CD8-positive, alpha-beta memory T cell (primary cell): ENCODE results near the gene ACOT7. TPM values are rescaled to one million over a fixed set of nuclear protein-coding genes. Genes with fewer than 3 reads are reported as not detected.
A peak's percentile ranks its signal among the peaks of the same experiment; 100 is the strongest.
"Not testable (repeated sequence)": the region's sequence is repeated elsewhere in the genome, so short reads cannot be mapped to it uniquely, and the experiment has no call there.

Experiments
- CTCF ChIA-PET: fragments of 350-600 bp; sonication (Branson Sonifier 250); formaldehyde crosslinking; loops from one replicate; lab custom pipeline; 2021; ENCODE audit warnings: antibody characterized with exemption; lab: Charles Lee
- POLR2A ChIA-PET: fragments of 350-600 bp; sonication (Branson Sonifier 250); formaldehyde crosslinking; loops from one replicate; lab custom pipeline; 2021; ENCODE audit warnings: antibody characterized with exemption; lab: Charles Lee
- DNase-seq, 5 donors: peaks; one replicate each; pipeline versions ENCODE4 v3.0.0 to v3.0.0-alpha.2; 2020 to 2022; ENCODE audit warnings: mixed read lengths in 1 of 5
- H3K27ac ChIP-seq: one replicate; pipeline ENCODE4 v1.7.0; 2013; ENCODE audit warnings: low read depth, mild to moderate bottlenecking, low read length, moderate library complexity
- H3K27me3 ChIP-seq: 2 replicates; pipeline ENCODE4 v1.7.0; 2013; ENCODE audit warnings: low read length, mild to moderate bottlenecking; ENCODE audit not compliant: insufficient read depth, poor library complexity, severe bottlenecking
- H3K36me3 ChIP-seq: 2 replicates; pipeline ENCODE4 v1.7.0; 2013; ENCODE audit warnings: mild to moderate bottlenecking, low read length, moderate library complexity; ENCODE audit not compliant: insufficient read depth
- H3K4me1 ChIP-seq: 2 replicates; pipeline ENCODE4 v1.7.0; 2013; ENCODE audit warnings: mild to moderate bottlenecking, low read length, moderate library complexity; ENCODE audit not compliant: insufficient read depth
- H3K4me3 ChIP-seq: 2 replicates; pipeline ENCODE4 v1.7.0; 2013; ENCODE audit warnings: mild to moderate bottlenecking, low read length
- H3K9me3 ChIP-seq: 2 replicates; pipeline ENCODE4 v1.7.0; 2013; ENCODE audit warnings: mild to moderate bottlenecking, low read length
- H3K27ac Mint-ChIP-seq, 8 donors: one replicate each; pipeline ENCODE4 v1.8.0; 2020 to 2021; ENCODE audit warnings: mixed read lengths in 8 of 8, mild to moderate bottlenecking in 6 of 8, inconsistent platforms in 3 of 8, moderate library complexity in 3 of 8
- H3K27me3 Mint-ChIP-seq, 2 donors: one replicate each; pipeline ENCODE4 v1.8.0; 2020 to 2021; ENCODE audit warnings: mixed read lengths in 2 of 2, mild to moderate bottlenecking in 1 of 2, moderate library complexity in 1 of 2
- H3K36me3 Mint-ChIP-seq, 3 donors: one replicate each; pipeline ENCODE4 v1.8.0; 2020 to 2021; ENCODE audit warnings: mixed read lengths in 3 of 3, inconsistent platforms in 1 of 3, mild to moderate bottlenecking in 1 of 3
- H3K4me1 Mint-ChIP-seq, 3 donors: one replicate each; pipeline ENCODE4 v1.8.0; 2020 to 2021; ENCODE audit warnings: mixed read lengths in 3 of 3, inconsistent platforms in 1 of 3, mild to moderate bottlenecking in 1 of 3
- H3K4me3 Mint-ChIP-seq, 7 donors: one replicate each; pipeline ENCODE4 v1.8.0; 2020 to 2021; ENCODE audit warnings: mixed read lengths in 7 of 7, mild to moderate bottlenecking in 6 of 7, moderate library complexity in 4 of 7, inconsistent platforms in 2 of 7
- H3K9me3 Mint-ChIP-seq, 5 donors: one replicate each; pipeline ENCODE4 v1.8.0; 2020 to 2022; ENCODE audit warnings: mixed read lengths in 5 of 5, mild to moderate bottlenecking in 3 of 5, moderate library complexity in 2 of 5, inconsistent platforms in 1 of 5
- polyA plus RNA-seq: library from polyadenylated mRNA; unstranded; fragments of 300-500 nt; fragmentation: Illumina TruSeq; gene quantifications from one replicate; pipeline ENCODE4 v1.2.3, GENCODE V29; 2021
- total RNA-seq, 2 experiments: library from RNA; stranded (reverse); gene quantifications; one replicate each; pipeline ENCODE4 v1.2.3, GENCODE V29; 2021

ACOT7 gene
- total and polyA plus RNA-seq, 3 experiments from 2014 or later, result 10.0 to 109 (median 109) TPM

GRCh38 chr1:6378096-6378746, 15.3 kb downstream of the ACOT7 start:
- no peaks in the 10 kb centered on the region for H3K36me3 Mint-ChIP-seq
- POLR2A ChIA-PET, result no interaction called here
- Histone ChIP-seq H3K9me3 (no peaks in the 10 kb centered on the region), H3K27ac (no peak overlapping the region), H3K36me3 (no peaks in the 10 kb centered on the region), H3K4me1 (no peaks in the 10 kb centered on the region), H3K4me3 (no peak overlapping the region), H3K27me3 (no peaks in the 10 kb centered on the region)
- CTCF ChIA-PET, result interaction anchor here (0.9 to 3.0 kb wide), 2 partner anchors 12 to 30 kb away, joined by 3 to 10 read pairs; no protein-coding TSS in a partner anchor
- peaks cover 0 to 2% of the 10 kb centered on the region in 2 donors for H3K27me3 Mint-ChIP-seq
- H3K9me3 Mint-ChIP-seq, result no peaks in the 10 kb centered on the region
- H3K27ac Mint-ChIP-seq, result no peak overlapping the region
- no peak for DNase-seq
- H3K4me3 Mint-ChIP-seq, result no peak overlapping the region
- H3K4me1 Mint-ChIP-seq, result no peaks in the 10 kb centered on the region

DNA sequence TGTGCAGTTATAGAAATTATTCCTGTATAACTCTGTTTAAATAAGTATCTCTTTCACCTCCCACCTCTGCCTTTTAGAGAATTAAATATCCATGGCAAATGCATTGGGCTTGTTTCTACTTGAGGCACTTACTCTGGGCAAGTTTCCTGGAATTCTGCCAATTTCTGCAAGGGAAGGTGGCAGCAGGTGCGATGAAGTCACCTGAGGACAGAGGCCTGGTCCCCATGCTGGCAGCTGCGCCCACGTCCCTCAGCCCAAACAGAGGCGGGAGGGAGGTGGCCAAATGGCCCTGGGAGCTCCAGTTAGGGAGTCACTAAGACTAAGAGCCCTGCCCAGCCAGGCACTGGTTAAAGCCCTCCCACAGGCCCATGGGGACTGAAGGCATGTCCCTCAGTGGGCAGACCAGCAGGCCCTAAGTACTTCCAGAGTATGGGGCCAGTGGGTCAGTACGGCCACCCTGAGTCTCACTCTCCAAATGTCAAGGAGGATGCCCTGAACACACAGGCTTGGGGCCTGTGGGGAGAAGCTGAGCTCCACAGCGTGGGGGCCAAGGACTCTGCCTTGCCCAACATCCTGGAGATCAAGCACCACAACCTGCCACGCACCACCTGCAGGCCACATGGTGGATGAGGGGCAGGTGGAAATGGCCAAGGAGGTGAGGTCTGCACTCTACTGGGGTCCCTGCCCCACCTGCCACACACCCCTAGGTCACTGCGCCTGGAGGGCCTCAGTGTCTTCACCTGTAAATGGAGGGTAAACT, 19.4 kb downstream of the ACOT7 start:
- no peak overlapping the region for H3K27ac Mint-ChIP-seq
- POLR2A ChIA-PET, result no interaction called here
- H3K27me3 Mint-ChIP-seq, result peaks cover 0 to 2% of the 10 kb centered on the region in 2 donors
- Histone ChIP-seq H3K36me3 (no peaks in the 10 kb centered on the region), H3K27ac (no peak overlapping the region), H3K27me3 (no peaks in the 10 kb centered on the region), H3K9me3 (no peaks in the 10 kb centered on the region), H3K4me1 (no peaks in the 10 kb centered on the region), H3K4me3 (no peak overlapping the region)
- CTCF ChIA-PET, result no interaction called here
- H3K36me3 Mint-ChIP-seq, result peaks cover 0 to 2% (median 0%) of the 10 kb centered on the region in 3 donors
- H3K9me3 Mint-ChIP-seq, result no peaks in the 10 kb centered on the region
- no peak overlapping the region for H3K4me3 Mint-ChIP-seq
- no peak for DNase-seq
- H3K4me1 Mint-ChIP-seq, result peaks cover 0 to 2% (median 0%) of the 10 kb centered on the region in 3 donors

DNA sequence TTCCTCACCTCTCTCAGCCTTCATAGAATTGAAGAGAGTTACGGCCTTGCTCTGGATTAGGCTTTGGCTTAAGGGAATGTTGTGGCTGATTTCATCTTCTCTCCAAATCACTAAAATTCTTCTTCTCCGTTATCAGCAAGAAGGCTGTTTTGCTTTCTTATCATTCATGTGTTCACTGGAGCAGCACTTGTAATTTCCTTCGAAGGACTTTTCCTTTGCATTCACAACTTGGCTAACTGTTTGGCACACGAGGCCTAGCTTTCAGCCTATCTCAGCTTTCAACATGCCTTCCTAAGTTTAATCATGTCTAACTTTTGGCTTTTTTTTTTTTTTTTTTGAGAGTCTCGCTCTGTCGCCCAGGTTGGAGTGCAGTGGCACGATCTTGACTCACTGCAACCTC, 21.3 kb downstream of the ACOT7 start:
- H3K4me1 Mint-ChIP-seq, H3K4me3 Mint-ChIP-seq, H3K9me3 ChIP-seq, H3K27ac ChIP-seq, H3K36me3 ChIP-seq, H3K27me3 ChIP-seq, H3K36me3 Mint-ChIP-seq, H3K27me3 Mint-ChIP-seq, H3K4me3 ChIP-seq, CTCF ChIA-PET, DNase-seq, H3K4me1 ChIP-seq, POLR2A ChIA-PET, H3K9me3 Mint-ChIP-seq: not testable (repeated sequence)
- peak overlapping the region in 1 of 8 donors; percentile 38 for H3K27ac Mint-ChIP-seq

- Histone ChIP-seq H3K9me3 (no peaks in the 10 kb centered on the region), H3K27me3 (no peaks in the 10 kb centered on the region), H3K4me3 (no peak overlapping the region), H3K4me1 (peaks cover 10% of the 10 kb centered on the region), H3K27ac (no peak overlapping the region), H3K36me3 (no peaks in the 10 kb centered on the region)
- DNase-seq, result no peak
- ChIA-PET POLR2A (no interaction called here), CTCF (interaction anchor here (1.2 to 1.6 kb wide), 2 partner anchors 35 to 60 kb away, joined by 3 to 6 read pairs; no protein-coding TSS in a partner anchor)
- no peak overlapping the region for H3K4me3 Mint-ChIP-seq
- H3K27ac Mint-ChIP-seq, result no peak overlapping the region
- no peaks in the 10 kb centered on the region for H3K27me3 Mint-ChIP-seq
- H3K36me3 Mint-ChIP-seq, result peaks cover 0 to 2% (median 0%) of the 10 kb centered on the region in 3 donors
- H3K9me3 Mint-ChIP-seq, result no peaks in the 10 kb centered on the region
- H3K4me1 Mint-ChIP-seq, result peaks cover 5 to 9% (median 9%) of the 10 kb centered on the region in 3 donors
Observed at GRCh38 chr1:6370006-6370405, 23.6 kb downstream of the ACOT7 start.

DNA sequence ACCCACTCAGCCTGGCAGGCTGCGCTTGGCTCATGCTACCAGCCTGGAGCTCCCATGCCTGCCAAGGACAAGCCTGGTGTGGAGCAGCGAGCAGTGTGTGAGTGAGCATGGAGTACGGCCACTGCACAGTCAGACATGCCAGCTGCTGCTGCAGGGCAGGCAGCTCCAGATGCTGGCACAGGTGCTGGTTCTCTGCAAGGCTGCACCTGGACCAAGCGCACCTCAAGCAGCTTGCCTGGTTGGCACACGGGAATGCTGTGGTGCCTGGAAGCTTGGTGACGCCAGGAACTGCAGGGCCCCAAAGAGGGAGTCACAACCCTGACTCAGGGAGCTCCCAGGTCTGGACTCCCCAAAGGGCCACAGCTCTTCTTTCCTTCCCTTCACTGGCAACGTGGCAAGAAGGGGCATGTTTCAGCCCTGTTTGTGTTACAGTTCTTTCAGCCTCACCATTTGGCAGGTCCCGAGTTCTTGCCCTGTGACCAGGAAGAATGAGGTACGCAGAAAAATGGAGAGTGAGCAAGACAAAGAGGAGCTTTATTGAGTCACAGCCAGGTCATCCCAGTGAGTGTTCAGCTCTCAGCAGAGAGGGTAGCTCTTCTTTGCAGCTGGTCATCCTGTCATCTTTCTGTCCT, 26.1 kb downstream of the ACOT7 start:
- H3K9me3 ChIP-seq, result no peaks in the 10 kb centered on the region
- no peak overlapping the region for H3K4me3 ChIP-seq
- Mint-ChIP-seq H3K27ac (no peak overlapping the region), H3K4me1 (peaks cover 16 to 24% (median 24%) of the 10 kb centered on the region in 3 donors), H3K4me3 (no peak overlapping the region), H3K9me3 (no peaks in the 10 kb centered on the region), H3K36me3 (peaks cover 0 to 2% (median 0%) of the 10 kb centered on the region in 3 donors), H3K27me3 (no peaks in the 10 kb centered on the region)
- H3K27ac ChIP-seq, result no peak overlapping the region
- no peaks in the 10 kb centered on the region for H3K27me3 ChIP-seq
- H3K36me3 ChIP-seq, result no peaks in the 10 kb centered on the region
- H3K4me1 ChIP-seq, result peaks cover 29% of the 10 kb centered on the region
- POLR2A ChIA-PET, result no interaction called here
- CTCF ChIA-PET, result no interaction called here
- DNase-seq, result no peak

- no peaks in the 10 kb centered on the region for H3K36me3 Mint-ChIP-seq
- Histone ChIP-seq H3K4me3 (no peak overlapping the region), H3K4me1 (peaks cover 36% of the 10 kb centered on the region), H3K9me3 (no peaks in the 10 kb centered on the region), H3K27me3 (no peaks in the 10 kb centered on the region), H3K27ac (no peak overlapping the region), H3K36me3 (no peaks in the 10 kb centered on the region)
- H3K4me1 Mint-ChIP-seq, result peaks cover 21 to 35% (median 35%) of the 10 kb centered on the region in 3 donors
- peak overlapping the region in 7 of 8 donors; percentile 5 to 84 (median 67) for H3K27ac Mint-ChIP-seq
- H3K4me3 Mint-ChIP-seq, result peak overlapping the region in 5 of 7 donors; percentile 8 to 26 (median 12)
- DNase-seq, result peak in 2 of 5 donors; percentile 66 to 80
- H3K9me3 Mint-ChIP-seq, result no peaks in the 10 kb centered on the region
- POLR2A ChIA-PET, result no interaction called here
- CTCF ChIA-PET, result interaction anchor here (1.0 kb wide), 1 partner anchor 18 kb away, joined by 4 read pairs; no protein-coding TSS in a partner anchor
- no peaks in the 10 kb centered on the region for H3K27me3 Mint-ChIP-seq
Observed at GRCh38 chr1:6365047-6365446, 28.5 kb downstream of the ACOT7 start.

DNA sequence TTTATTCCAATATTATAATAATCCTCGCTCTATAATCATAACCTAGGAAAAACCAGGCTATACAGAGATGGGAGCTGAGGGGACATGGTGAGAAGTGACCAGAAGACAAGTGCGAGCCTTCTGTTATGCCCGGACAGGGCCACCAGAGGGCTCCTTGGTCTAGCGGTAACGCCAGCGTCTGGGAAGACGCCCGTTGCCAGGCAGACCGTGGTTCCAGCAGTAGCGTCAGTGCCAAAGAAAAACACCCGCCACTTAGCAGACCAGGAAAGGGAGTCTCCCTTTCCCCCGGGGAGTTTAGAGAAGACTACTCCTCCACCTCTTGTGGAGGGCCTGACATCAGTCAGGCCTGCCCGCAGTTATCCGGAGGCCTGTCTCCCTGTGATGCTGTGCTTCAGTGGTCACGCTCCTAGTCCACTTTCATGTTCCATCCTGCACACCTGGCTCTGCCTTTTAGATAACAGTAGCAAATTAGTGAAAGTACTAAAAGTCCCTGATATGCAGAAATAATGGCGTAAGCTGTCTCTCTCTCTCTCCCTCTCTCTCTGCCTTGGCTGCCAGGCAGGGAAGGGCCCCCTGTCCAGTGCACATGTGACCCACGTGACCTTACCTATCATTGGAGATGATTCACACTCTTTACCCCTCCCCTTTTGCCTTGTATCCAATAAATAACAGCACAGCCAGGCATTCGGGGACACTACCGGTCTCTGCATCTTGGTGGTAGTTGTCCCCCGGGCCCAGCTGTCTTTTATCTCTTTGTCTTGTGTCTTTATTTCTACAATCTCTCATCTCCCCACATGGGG, 30.3 kb downstream of the ACOT7 start:
- H3K27me3 ChIP-seq, H3K27ac ChIP-seq, H3K27me3 Mint-ChIP-seq, H3K36me3 Mint-ChIP-seq, POLR2A ChIA-PET, H3K9me3 ChIP-seq, H3K36me3 ChIP-seq, H3K9me3 Mint-ChIP-seq, H3K4me3 ChIP-seq: not testable (repeated sequence)
- H3K4me1 ChIP-seq, result peaks cover 54% of the 10 kb centered on the region
- Mint-ChIP-seq H3K4me1 (peaks cover 35 to 52% (median 50%) of the 10 kb centered on the region in 3 donors), H3K4me3 (peak overlapping the region in 2 of 7 donors; percentile 15 to 43), H3K27ac (peak overlapping the region in 4 of 8 donors; percentile 7 to 73 (median 58))
- CTCF ChIA-PET, result interaction anchor here (1.0 to 2.8 kb wide), 8 partner anchors 15 to 74 kb away, joined by 3 to 13 read pairs (median 5); no protein-coding TSS in a partner anchor
- DNase-seq, result peak in 2 of 5 donors; percentile 17 to 39
